HCT116 (cell line): ENCODE measurements around the gene CPOX. TPM values are rescaled to one million over a fixed set of nuclear protein-coding genes. Genes with fewer than 3 reads are reported as not detected.

Source experiments
- ATAC-seq: fragments of 200-7000 bp; cut with Tn5 transposase; 2 replicates; pipeline ENCODE4 v1.9.1; 2020; ENCODE audit warnings: mild to moderate bottlenecking, moderate library complexity
- BruUV-seq: library from RNA; stranded (reverse); fragments of 400-500 nt; replicated peaks from 2 replicates; lab custom pipeline; 2021; lab: Mats Ljungman, UMichigan
- CTCF ChIA-PET: fragments of 300-600 bp; sonication (Branson Sonifier 250); formaldehyde crosslinking; loops from one replicate; lab custom pipeline; 2021; ENCODE audit warnings: antibody characterized with exemption; lab: Charles Lee
- POLR2A ChIA-PET: fragments of 300-600, 350-600 bp; sonication (Branson Sonifier 250); formaldehyde crosslinking; loops from one replicate; lab custom pipeline; 2021; ENCODE audit warnings: antibody characterized with exemption; lab: Charles Lee
- RAD21 ChIA-PET, 2 experiments: fragments of 300-600 bp; sonication (Branson Sonifier 250); formaldehyde crosslinking; loops; one replicate each; lab custom pipeline; 2023; ENCODE audit warnings: low total read pairs in 2 of 2; ENCODE audit not compliant: uncharacterized antibody in 2 of 2, unreplicated experiment in 2 of 2, low non-redundant PET in 1 of 2; lab: Charles Lee
- DNase-seq: peaks from one replicate; pipeline ENCODE4 v3.0.0-alpha.2; 2010; ENCODE audit warnings: low read depth, low spot score
- H2AFZ ChIP-seq: fragments of 200-600 bp; shearing (Covaris generic), sonication (generic); 2 replicates; pipeline ENCODE4 v1.6.1; 2017; ENCODE audit warnings: low read depth, mixed run types, mixed read lengths, antibody characterized with exemption, low read length; ENCODE audit not compliant: poor library complexity, severe bottlenecking
- H3K27ac ChIP-seq: 2 replicates; pipeline ENCODE4 v1.5.1; 2012; ENCODE audit warnings: low read depth, low read length
- H3K27me3 ChIP-seq: fragments of 200-600 bp; sonication (generic); 2 replicates; pipeline ENCODE4 v1.6.1; 2016; ENCODE audit warnings: mixed run types, low read length, mixed read lengths; ENCODE audit not compliant: insufficient read depth
- H3K36me3 ChIP-seq, 2 experiments: fragments of 200-500 bp in 1 of 2; fragments of 200-600 bp in 1 of 2; sonication (Bioruptor generic) in 1 of 2; sonication (generic) in 1 of 2; 2 replicates each; pipeline versions ENCODE4 v1.5.1 to v1.6.1; 2014 to 2016; ENCODE audit warnings: low read length in 2 of 2, inconsistent platforms in 1 of 2, mixed read lengths in 1 of 2, mixed run types in 1 of 2; ENCODE audit not compliant: insufficient read depth in 2 of 2, control insufficient read depth in 1 of 2
- H3K4me1 ChIP-seq, 2 experiments: fragments of 200-600 bp in 1 of 2; sonication (generic) in 1 of 2; 2 replicates each; pipeline versions ENCODE4 v1.5.1 to v1.6.1; 2012 to 2017; ENCODE audit warnings: low read length in 2 of 2, inconsistent platforms in 1 of 2, mild to moderate bottlenecking in 1 of 2, mixed read lengths in 1 of 2, mixed run types in 1 of 2, moderate library complexity in 1 of 2; ENCODE audit not compliant: insufficient read depth in 2 of 2, control insufficient read depth in 1 of 2
- H3K4me2 ChIP-seq: fragments of 200-600 bp; sonication (generic); 2 replicates; pipeline ENCODE4 v1.6.1; 2017; ENCODE audit warnings: mixed run types, low read length, mixed read lengths
- H3K4me3 ChIP-seq, 2 experiments: fragments of 200-600 bp in 1 of 2; sonication (generic) in 1 of 2; replicated peaks in 1 of 2; 2 replicates each; pipeline ENCODE4 v1.5.1; 2011 to 2016; ENCODE audit warnings: low read length in 2 of 2, control low read depth in 1 of 2, low read depth in 1 of 2, mild to moderate bottlenecking in 1 of 2, mixed read lengths in 1 of 2, mixed run types in 1 of 2
- H3K79me2 ChIP-seq: fragments of 200-600 bp; sonication (generic); 2 replicates; pipeline ENCODE4 v1.6.1; 2017; ENCODE audit warnings: mild to moderate bottlenecking, mixed run types, low read length, moderate library complexity, mixed read lengths; ENCODE audit not compliant: insufficient read depth
- H3K9ac ChIP-seq: fragments of 200-600 bp; sonication (generic); 2 replicates; pipeline ENCODE4 v1.6.1; 2016; ENCODE audit warnings: low read length, mixed read lengths
- H3K9me2 ChIP-seq: fragments of 200-600 bp; sonication (generic), shearing (Covaris generic); 2 replicates; pipeline ENCODE4 v1.6.1; 2017; ENCODE audit warnings: mixed run types, mild to moderate bottlenecking, moderate library complexity; ENCODE audit not compliant: insufficient read depth
- H3K9me3 ChIP-seq, 2 experiments: fragments of 200-500 bp in 1 of 2; fragments of 200-600 bp in 1 of 2; sonication (Bioruptor generic) in 1 of 2; sonication (generic) in 1 of 2; 2 replicates each; pipeline ENCODE4 v1.6.1; 2014 to 2017; ENCODE audit warnings: low read length in 2 of 2, mixed read lengths in 2 of 2, inconsistent platforms in 1 of 2, low read depth in 1 of 2, mild to moderate bottlenecking in 1 of 2, mixed run types in 1 of 2, moderate library complexity in 1 of 2; ENCODE audit not compliant: control insufficient read depth in 1 of 2, insufficient read depth in 1 of 2
- H4K20me1 ChIP-seq: fragments of 200-600 bp; sonication (generic), shearing (Covaris generic); 2 replicates; pipeline ENCODE4 v1.6.1; 2017; ENCODE audit warnings: mixed run types, mild to moderate bottlenecking, moderate library complexity; ENCODE audit not compliant: insufficient read depth
- ATF3 ChIP-seq: IDR thresholded peaks from 2 replicates; pipeline ENCODE4 v1.6.1; 2012
- CBX3 ChIP-seq: IDR thresholded peaks from 2 replicates; pipeline ENCODE4 v1.6.1; 2012; ENCODE audit warnings: low read depth
- EGR1 ChIP-seq: IDR thresholded peaks from 2 replicates; pipeline ENCODE4 v1.6.1; 2012; ENCODE audit warnings: low read depth
- EZH2 ChIP-seq: fragments of 200-600 bp; sonication (generic); IDR thresholded peaks from 2 replicates; pipeline ENCODE4 v1.6.1; 2017; ENCODE audit warnings: antibody characterized with exemption, mixed run types
- EZH2phosphoT487 ChIP-seq: fragments of 200-600 bp; IDR thresholded peaks from 2 replicates; pipeline ENCODE4 v1.6.1; 2018; ENCODE audit warnings: antibody characterized with exemption, borderline replicate concordance
- FOSL1 ChIP-seq: IDR thresholded peaks from 2 replicates; pipeline ENCODE4 v1.6.1; 2012; ENCODE audit warnings: low read depth
- JUND ChIP-seq: IDR thresholded peaks from 2 replicates; pipeline ENCODE4 v1.6.1; 2012
- POLR2A ChIP-seq: IDR thresholded peaks from 2 replicates; pipeline ENCODE4 v1.7.0; 2011; ENCODE audit warnings: borderline replicate concordance; ENCODE audit not compliant: insufficient read depth, insufficient read length; ENCODE audit errors: extremely low read depth
- POLR2AphosphoS5 ChIP-seq: IDR thresholded peaks from 2 replicates; pipeline ENCODE4 v1.6.1; 2011; ENCODE audit warnings: mild to moderate bottlenecking, low read depth, low read length, moderate library complexity
- RAD21 ChIP-seq: IDR thresholded peaks from 2 replicates; pipeline ENCODE4 v1.6.1; 2012; ENCODE audit warnings: low read depth, mild to moderate bottlenecking
- REST ChIP-seq: IDR thresholded peaks from 2 replicates; pipeline ENCODE4 v1.6.1; 2012; ENCODE audit warnings: low read depth
- SP1 ChIP-seq: IDR thresholded peaks from 2 replicates; pipeline ENCODE4 v1.6.1; 2012; ENCODE audit warnings: low read depth
- SRF ChIP-seq: IDR thresholded peaks from 2 replicates; pipeline ENCODE4 v1.6.1; 2012; ENCODE audit warnings: low read depth
- TCF7L2 ChIP-seq: IDR thresholded peaks from 2 replicates; pipeline ENCODE4 v1.7.0; 2011; ENCODE audit warnings: borderline replicate concordance, inconsistent platforms; ENCODE audit not compliant: insufficient read depth, insufficient read length; ENCODE audit errors: extremely low read depth
- YY1 ChIP-seq: IDR thresholded peaks from 2 replicates; pipeline ENCODE4 v1.6.1; 2011; ENCODE audit warnings: low read length, low read depth, moderate library complexity, mild to moderate bottlenecking; ENCODE audit not compliant: insufficient replicate concordance; ENCODE audit errors: extremely low read depth
- ZBTB33 ChIP-seq: IDR thresholded peaks from 2 replicates; pipeline ENCODE4 v1.6.1; 2011; ENCODE audit warnings: mild to moderate bottlenecking, low read length, moderate library complexity; ENCODE audit not compliant: insufficient replicate concordance; ENCODE audit errors: extremely low read depth
- ZFX ChIP-seq: fragments of 450-650 bp; IDR thresholded peaks from 2 replicates; pipeline ENCODE4 v1.6.1; 2017
- ZNF274 ChIP-seq: fragments of 200-500 bp; sonication (Bioruptor generic); IDR thresholded peaks from 2 replicates; pipeline ENCODE4 v1.6.1; 2014; ENCODE audit warnings: mild to moderate bottlenecking, low read depth, low read length, inconsistent platforms
- intact Hi-C: fragments of 100-400 bp; cut with micrococcal nuclease; formaldehyde crosslinking; loops from 2 replicates; pipeline ENCODE4 v1.10.0; 2022
- total RNA-seq: library from RNA; stranded (reverse); gene quantifications from one replicate; pipeline ENCODE4 v1.2.1, GENCODE V29; 2021; ENCODE audit not compliant: unreplicated experiment

Gene CPOX
- total RNA-seq, 1 experiment from 2014 or later, result 353 TPM

- H3K36me3 ChIP-seq, result no peaks in the 10 kb centered on the region
- no peak overlapping the region for H3K9ac ChIP-seq
- POLR2A ChIA-PET, result interaction anchor here (0.7 kb wide), 1 partner anchor 1157 kb away, joined by 3 read pairs; no protein-coding TSS in a partner anchor
- peaks cover 6 to 7% of the 10 kb centered on the region in 2 experiments; a peak in 3 of 4 replicates for H3K4me1 ChIP-seq
- RAD21 ChIA-PET, result no interaction called here
- H4K20me1 ChIP-seq, result no peaks in the 10 kb centered on the region
- H3K79me2 ChIP-seq, result no peaks in the 10 kb centered on the region
- intact Hi-C loops, result loop anchor here (5.0 kb wide), 2 partner anchors 197 to 1152 kb away; no protein-coding TSS in a partner anchor
- no peak overlapping the region for H3K4me3 ChIP-seq
- no peak for ATAC-seq
- no peak for TF ChIP-seq EZH2
- TF ChIP-seq REST, result no peak
- no peak for TF ChIP-seq SP1
- TF ChIP-seq POLR2AphosphoS5, result no peak
- TF ChIP-seq YY1, result no peak
- TF ChIP-seq TCF7L2, result no peak
- no peak for TF ChIP-seq SRF
- TF ChIP-seq EZH2phosphoT487, result no peak
- no peak for TF ChIP-seq ATF3
- no peak for TF ChIP-seq FOSL1
- no peak for TF ChIP-seq JUND
- no peak for TF ChIP-seq POLR2A
- no peak for TF ChIP-seq ZBTB33
- no peak for TF ChIP-seq EGR1
- TF ChIP-seq RAD21, result no peak
- no peak for TF ChIP-seq ZFX
- TF ChIP-seq CBX3, result no peak
- no peak for TF ChIP-seq ZNF274
- TF ChIP-seq, all 23 proteins: peak for 0
- H3K4me2 ChIP-seq, result no peak overlapping the region
- no peak for DNase-seq
- H3K9me2 ChIP-seq, result no peaks in the 10 kb centered on the region
- CTCF ChIA-PET, result interaction anchor here (0.8 to 5.5 kb wide), 4 partner anchors 8 to 216 kb away, joined by 3 to 130 read pairs (median 36); partner anchors contain the start of gene CPOX
- no peaks in the 10 kb centered on the region for H3K9me3 ChIP-seq
- H3K27ac ChIP-seq, result no peak overlapping the region
- H3K27me3 ChIP-seq, result no peaks in the 10 kb centered on the region
- no TSS peak for BruUV-seq
- peak overlapping the region; percentile 19 for H2AFZ ChIP-seq
Measured at GRCh38 chr3:98599647-98600411, 6.4 kb upstream of the CPOX start.
